ENCODE measurements around the gene FAM184B. TPM values are rescaled to one million over a fixed set of nuclear protein-coding genes. Genes with fewer than 3 reads are reported as not detected.

The FAM184B gene
- total RNA-seq, 1 donor from 2014 or later, result not detected

DNA sequence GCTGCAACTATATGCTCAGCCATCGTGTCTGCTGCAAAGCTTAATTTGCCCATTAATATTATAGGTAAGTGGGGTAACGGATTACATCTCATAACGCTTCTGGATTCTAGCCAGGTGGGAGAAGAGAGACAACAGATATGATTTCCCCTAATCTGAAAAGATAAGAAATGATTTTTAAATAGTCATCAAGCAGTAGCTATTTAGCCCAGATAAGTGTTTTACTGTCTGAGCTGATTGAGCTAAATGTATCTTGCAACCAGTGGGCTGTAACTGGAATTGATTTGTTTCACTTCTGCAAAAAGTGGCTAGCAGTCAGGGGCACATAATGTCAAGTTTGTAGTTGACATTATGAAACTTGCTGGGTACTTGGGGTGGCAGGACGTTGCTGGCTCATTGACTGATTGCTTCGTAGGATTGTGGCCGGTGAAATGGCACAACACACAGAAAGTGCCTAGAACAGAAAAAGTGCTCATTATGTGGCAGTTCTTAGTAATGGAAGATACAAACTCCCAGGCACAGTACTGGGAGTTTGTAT, 185.9 kb downstream of the FAM184B start:
- ATAC-seq (peak; percentile 25), DNase-seq (ENCODE audit: low spot score) (no peak)

- ATAC-seq, result no peak
- DNase-seq (ENCODE audit: low spot score), result no peak
These were observed 192.1 kb downstream of the FAM184B start for GRCh38 chr4:17589355-17589754.

DNA sequence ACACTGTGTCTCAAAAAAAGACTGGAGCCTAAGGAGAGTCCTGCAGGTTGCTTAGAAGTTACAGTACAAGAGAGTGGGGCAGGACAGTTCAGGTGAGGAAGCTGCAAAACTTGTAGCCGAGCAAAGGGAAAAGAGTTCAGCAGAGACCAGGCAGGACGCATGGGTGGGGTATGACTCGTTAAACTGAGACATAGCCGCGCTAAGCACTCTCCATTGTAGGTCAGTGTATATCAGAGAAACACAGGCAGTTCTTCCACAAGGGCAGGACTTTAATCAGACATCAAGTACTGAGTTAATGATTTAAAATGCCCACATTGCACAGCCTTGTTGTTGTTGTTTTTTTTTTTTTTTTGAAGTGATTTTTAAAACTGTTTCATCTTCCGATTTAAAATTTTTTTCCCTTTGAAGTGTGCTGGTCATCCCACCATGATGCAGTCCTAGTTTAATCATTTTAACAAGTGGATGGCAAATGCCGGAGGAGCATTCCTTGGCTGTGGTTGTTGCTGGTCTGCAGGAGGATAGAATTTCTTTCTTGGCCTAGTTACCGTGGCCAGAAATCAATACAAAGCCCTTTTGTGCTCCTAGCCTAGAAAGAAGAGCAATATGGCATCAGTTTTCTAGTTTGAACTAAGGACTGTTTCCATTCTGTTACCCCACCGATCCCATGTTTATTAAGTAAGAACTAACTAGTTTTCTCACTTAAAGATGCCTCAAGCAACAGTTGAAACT, 194.2 kb downstream of the FAM184B start:
- DNase-seq (ENCODE audit: low spot score), result no peak
- peak; percentile 85 for ATAC-seq

GRCh38 chr4:17584521-17585213, 196.8 kb downstream of the FAM184B start:
- no peak for ATAC-seq
- no peak for DNase-seq (ENCODE audit: low spot score)

DNA sequence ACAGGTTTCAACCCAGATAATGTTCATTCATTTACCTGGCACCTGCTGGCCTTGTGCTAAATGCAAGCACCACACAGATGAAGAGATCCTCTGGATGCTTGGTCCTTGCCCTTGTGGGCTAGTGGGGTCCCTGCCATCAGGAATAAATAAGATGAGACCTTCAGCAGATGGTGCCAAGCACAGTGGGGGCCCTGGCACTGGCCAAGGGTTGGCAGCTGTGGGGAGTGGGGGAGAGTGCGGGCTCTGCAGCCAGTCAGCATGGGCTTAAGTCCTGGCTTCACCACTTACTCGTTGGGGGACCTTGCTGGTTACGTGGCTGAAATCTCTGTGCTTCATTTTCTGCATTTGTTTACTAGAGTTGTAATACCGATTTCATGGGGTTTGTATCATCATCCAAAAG, 197.5 kb downstream of the FAM184B start:
- no peak for DNase-seq (ENCODE audit: low spot score)
- ATAC-seq, result no peak

DNA sequence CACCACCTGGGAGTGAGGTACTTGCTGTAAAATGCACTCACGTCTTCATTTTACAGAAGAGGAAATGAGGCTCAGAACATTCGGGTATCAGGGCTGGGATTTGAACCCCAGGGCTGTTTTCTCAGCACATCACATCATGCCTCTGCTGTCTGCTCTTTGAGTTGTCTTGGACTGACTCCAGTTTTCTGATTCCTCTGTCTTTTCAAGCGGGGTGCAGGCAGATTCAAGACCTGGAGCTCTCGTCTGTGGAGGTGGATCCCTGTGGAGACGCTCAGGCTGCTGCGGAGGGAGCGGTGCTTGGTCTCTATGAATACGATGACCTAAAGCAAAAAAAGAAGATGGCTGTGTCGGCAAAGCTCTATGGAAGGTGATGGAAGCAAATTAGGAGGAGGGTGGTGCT, 198.1 kb downstream of the FAM184B start:
- DNase-seq (ENCODE audit: low spot score), result no peak

DNA sequence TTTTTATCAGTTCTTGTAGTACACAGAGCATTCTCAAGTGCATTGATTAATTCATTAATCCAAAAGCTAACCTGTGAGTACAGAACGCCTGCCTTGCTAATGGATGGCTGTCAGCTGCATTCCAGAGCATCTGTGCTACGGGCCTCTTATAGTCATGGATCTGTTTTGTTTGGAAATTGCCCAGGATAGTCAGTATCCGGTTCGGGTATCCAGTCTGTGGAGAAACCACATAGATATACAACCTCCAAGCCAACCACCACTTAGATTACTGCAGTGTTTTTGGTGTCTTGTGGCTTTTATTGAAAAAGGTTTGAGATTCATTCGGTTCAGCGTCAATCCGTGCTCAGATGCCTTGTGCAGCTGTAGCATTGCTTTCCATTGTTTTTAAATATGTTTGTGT, 200.5 kb downstream of the FAM184B start:
- ATAC-seq (no peak), DNase-seq (ENCODE audit: low spot score) (no peak)

More for the DNA sequence above, 198.1 kb downstream of the FAM184B start:
- no peak for ATAC-seq

Other genes with a start within 250 kb of the FAM184B start
- 67.0 TPM for gene LAP3, start 204.4 kb downstream of the FAM184B start, total RNA-seq
- gene MED28, start 167.0 kb downstream of the FAM184B start, total RNA-seq, result 15.9 TPM
- 4.3 TPM for gene DCAF16, start 29.1 kb upstream of the FAM184B start, total RNA-seq
- 0.38 TPM for gene NCAPG, start 29.4 kb upstream of the FAM184B start, total RNA-seq
- gene LCORL, start 240.1 kb upstream of the FAM184B start, total RNA-seq, result 5.9 TPM

Measured in left lobe of liver (tissue), 2 donors.